ENCODE measurements around the gene LRRC61. TPM values are rescaled to one million over a fixed set of nuclear protein-coding genes. Genes with fewer than 3 reads are reported as not detected.
A peak's percentile ranks its signal among the peaks of the same experiment; 100 is the strongest.

LRRC61 gene
- total and polyA plus RNA-seq, 2 of the 13 experiments (the other 11 are each of a cell fraction or from before 2014, with no cell fraction given), result 33.0 to 34.8 TPM

DNA sequence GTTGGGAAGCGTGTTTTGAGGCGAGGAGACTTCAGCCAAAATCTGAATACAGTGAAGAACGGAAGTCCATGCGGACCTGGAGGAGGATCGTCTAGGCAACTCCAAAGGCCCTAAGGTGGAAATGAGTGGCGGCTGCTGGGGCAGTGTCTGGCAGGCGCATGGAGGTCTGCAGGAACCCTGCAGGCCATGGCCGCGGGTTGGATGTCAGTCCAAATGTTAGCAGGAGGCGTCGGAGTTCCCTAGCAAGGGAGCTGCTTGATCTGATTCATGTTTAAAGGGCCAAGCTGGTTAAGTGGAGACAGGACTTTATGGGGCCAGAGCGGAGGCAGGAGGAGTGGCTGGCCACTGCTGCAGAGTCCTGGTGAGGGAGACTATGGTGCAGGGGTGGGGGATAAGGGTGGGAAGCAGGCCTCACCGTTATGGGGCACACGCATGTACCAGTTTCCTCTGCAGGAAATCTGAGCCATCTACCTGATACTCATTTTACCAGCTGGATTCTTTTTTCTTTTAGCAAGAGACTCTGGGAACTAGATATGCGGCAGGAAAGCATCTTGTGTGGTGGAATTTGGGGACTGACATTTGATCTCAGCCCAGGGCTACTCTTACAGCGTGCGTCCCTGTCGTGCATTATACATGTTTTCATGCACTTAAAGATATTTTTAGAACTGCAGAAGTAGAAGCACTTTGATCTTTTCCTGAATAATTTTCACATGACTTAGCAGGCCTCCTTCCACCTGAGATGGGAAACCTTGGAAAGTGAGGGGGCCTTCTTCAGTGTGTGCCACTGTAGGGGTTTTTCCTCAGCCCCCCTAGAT is 38.9 kb downstream of the LRRC61 start:
- DNase-seq (ENCODE audit: low spot score) (no peak), ATAC-seq (peak; percentile 43), FAIRE-seq (no peak)
- WGBS (ENCODE audit: low lambda C conversion rate), result 52% methylated on average over 18 of the region's 18 CpGs
- Histone ChIP-seq H3K4me2 (ENCODE audit: low read depth, low read length) (peak overlapping the region; percentile 29; the same call in 1 of the 2 replicates), H3K79me2 (ENCODE audit: insufficient read depth, low read length) (no peaks in the 10 kb centered on the region), H3K9me3 (ENCODE audit: low read length) (no peaks in the 10 kb centered on the region), H3K9ac (ENCODE audit: insufficient read depth, low read depth, low read length) (no peak overlapping the region), H4K20me1 (ENCODE audit: insufficient read depth, low read length) (no peaks in the 10 kb centered on the region), H3K4me3 (replicated peaks in 1 of 3; ENCODE audit: insufficient read depth in 1 of 3, low read depth in 2 of 3, low read length in 3 of 3) (no peak overlapping the region), H3K4me1 (ENCODE audit: insufficient read depth, low read length) (peaks cover 38% of the 10 kb centered on the region), H2AFZ (ENCODE audit: low read length) (no peak overlapping the region), H3K27me3 (ENCODE audit: control insufficient read depth in 1 of 2, insufficient read depth in 2 of 2, low read length in 2 of 2) (no peaks in the 10 kb centered on the region), H3K36me3 (replicated peaks in 1 of 2; ENCODE audit: control insufficient read depth in 1 of 2, insufficient read depth in 2 of 2, low read length in 2 of 2) (no peaks in the 10 kb centered on the region), H3K27ac (ENCODE audit: extremely low read length, insufficient read depth, low read length) (no peak overlapping the region)
- intact Hi-C loops (cut with micrococcal nuclease; ENCODE audit: unreplicated experiment) (no loop called here), in situ Hi-C loops (cut with HindIII; ENCODE audit: extremely low pct_ligation_motif_present, low pct_unique_long_range_greater_than_20kb) (no loop called here)
- TF ChIP-seq E2F5 (CRISPR knock-in tag; conservative IDR thresholded peaks at IDR 0.05) (no peak), MXD1 (CRISPR knock-in tag; IDR thresholded peaks at IDR 0.05) (no peak), POLR2G (IDR thresholded peaks at IDR 0.05; ENCODE audit: low read depth, low read length) (no peak), ZSCAN25 (CRISPR knock-in tag; IDR thresholded peaks at IDR 0.05) (peak; percentile 74; the same call in 1 of the 2 replicates), ZNF772 (CRISPR knock-in tag; IDR thresholded peaks at IDR 0.05) (no peak)
- ChIA-PET POLR2A (interaction anchor here (0.9 to 2.0 kb wide), 3 partner anchors 16 to 39 kb away, joined by 3 to 7 read pairs (median 4); partner anchors contain the start of genes ACTR3C and LRRC61), CTCF (ENCODE audit: low intra/inter-chr PET ratio, low total read pairs) (no interaction called here)
- no TSS peak for BruUV-seq (replicated peaks)

DNA sequence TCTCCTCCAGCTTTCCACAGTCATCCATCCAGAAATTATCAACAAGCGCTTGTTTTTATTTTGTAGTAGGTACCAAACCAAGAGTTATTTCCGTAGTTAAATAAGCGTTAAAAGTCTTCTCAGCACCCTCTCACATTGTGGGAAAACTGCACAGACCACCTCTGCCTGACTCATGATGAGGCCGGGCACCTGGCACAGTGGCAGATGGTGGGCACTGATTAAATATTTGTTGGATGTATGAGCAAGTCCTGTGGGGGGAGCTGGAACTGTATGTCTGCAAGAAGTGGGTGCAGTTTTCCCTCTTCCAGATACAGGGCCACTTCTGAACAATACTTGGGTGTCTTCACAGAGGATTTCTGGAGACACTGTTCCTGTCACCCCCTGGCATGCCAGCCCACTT is 40.2 kb downstream of the LRRC61 start:
- no TSS peak for BruUV-seq (replicated peaks)
- Histone ChIP-seq H3K79me2 (ENCODE audit: insufficient read depth, low read length) (no peaks in the 10 kb centered on the region), H3K9me3 (ENCODE audit: low read length) (no peaks in the 10 kb centered on the region), H3K36me3 (replicated peaks in 1 of 2; ENCODE audit: control insufficient read depth in 1 of 2, insufficient read depth in 2 of 2, low read length in 2 of 2) (no peaks in the 10 kb centered on the region), H3K27ac (ENCODE audit: extremely low read length, insufficient read depth, low read length) (no peak overlapping the region), H3K27me3 (ENCODE audit: control insufficient read depth in 1 of 2, insufficient read depth in 2 of 2, low read length in 2 of 2) (no peaks in the 10 kb centered on the region), H3K4me1 (ENCODE audit: insufficient read depth, low read length) (peaks cover 36% of the 10 kb centered on the region), H3K9ac (ENCODE audit: insufficient read depth, low read depth, low read length) (no peak overlapping the region), H2AFZ (ENCODE audit: low read length) (no peak overlapping the region), H3K4me3 (replicated peaks in 1 of 3; ENCODE audit: insufficient read depth in 1 of 3, low read depth in 2 of 3, low read length in 3 of 3) (no peak overlapping the region), H3K4me2 (ENCODE audit: low read depth, low read length) (no peak overlapping the region), H4K20me1 (ENCODE audit: insufficient read depth, low read length) (no peaks in the 10 kb centered on the region)
- in situ Hi-C loops (cut with HindIII; ENCODE audit: extremely low pct_ligation_motif_present, low pct_unique_long_range_greater_than_20kb), result no loop called here
- ATAC-seq, result no peak
- CTCF ChIA-PET (ENCODE audit: low intra/inter-chr PET ratio, low total read pairs), result no interaction called here
- no peak for DNase-seq (ENCODE audit: low spot score)
- intact Hi-C loops (cut with micrococcal nuclease; ENCODE audit: unreplicated experiment), result no loop called here
- FAIRE-seq, result no peak
- 85% methylated on average over 4 of the region's 4 CpGs for WGBS (ENCODE audit: low lambda C conversion rate)
- POLR2A ChIA-PET, result interaction anchor here (0.7 to 1.0 kb wide), 2 partner anchors 20 to 23 kb away, joined by 3 read pairs; no protein-coding TSS in a partner anchor
- TF ChIP-seq TP53 (CRISPR knock-in tag; conservative IDR thresholded peaks at IDR 0.05) (no peak), BRCA1 (CRISPR knock-in tag; IDR thresholded peaks at IDR 0.05) (no peak), IKZF4 (CRISPR knock-in tag; IDR thresholded peaks at IDR 0.05; ENCODE audit: borderline replicate concordance, low read depth, not compliant biosample characterization) (no peak), THYN1 (CRISPR knock-in tag; IDR thresholded peaks at IDR 0.05; ENCODE audit: borderline replicate concordance, low read depth) (no peak), ZMYM3 (CRISPR knock-in tag; IDR thresholded peaks at IDR 0.05) (no peak), ZNF790 (CRISPR knock-in tag; IDR thresholded peaks at IDR 0.05; ENCODE audit: borderline replicate concordance) (no peak), ZFX (CRISPR knock-in tag; IDR thresholded peaks at IDR 0.05; ENCODE audit: low read depth) (no peak), ZNF839 (CRISPR knock-in tag; IDR thresholded peaks at IDR 0.05; ENCODE audit: borderline replicate concordance) (no peak), HMG20B (CRISPR knock-in tag; conservative IDR thresholded peaks at IDR 0.05) (no peak)
- TF ChIP-seq, protein P1, sequence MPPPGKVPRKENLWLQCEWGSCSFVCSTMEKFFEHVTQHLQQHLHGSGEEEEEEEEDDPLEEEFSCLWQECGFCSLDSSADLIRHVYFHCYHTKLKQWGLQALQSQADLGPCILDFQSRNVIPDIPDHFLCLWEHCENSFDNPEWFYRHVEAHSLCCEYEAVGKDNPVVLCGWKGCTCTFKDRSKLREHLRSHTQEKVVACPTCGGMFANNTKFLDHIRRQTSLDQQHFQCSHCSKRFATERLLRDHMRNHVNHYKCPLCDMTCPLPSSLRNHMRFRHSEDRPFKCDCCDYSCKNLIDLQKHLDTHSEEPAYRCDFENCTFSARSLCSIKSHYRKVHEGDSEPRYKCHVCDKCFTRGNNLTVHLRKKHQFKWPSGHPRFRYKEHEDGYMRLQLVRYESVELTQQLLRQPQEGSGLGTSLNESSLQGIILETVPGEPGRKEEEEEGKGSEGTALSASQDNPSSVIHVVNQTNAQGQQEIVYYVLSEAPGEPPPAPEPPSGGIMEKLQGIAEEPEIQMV (CRISPR knock-in tag; IDR thresholded peaks at IDR 0.05; ENCODE audit: low read depth), result no peak

Data from HepG2 (cell line).